Diencephalon (tissue), 1 donor: ENCODE data around the gene PAGE2B. TPM values are rescaled to one million over a fixed set of nuclear protein-coding genes. Genes with fewer than 3 reads are reported as not detected.

ENCODE experiments used
- total RNA-seq: library from RNA; depleted of rRNA; stranded (reverse); fragments of >200 nt; gene quantifications from one replicate; pipeline ENCODE4 v1.2.3, GENCODE V29; 2014

The PAGE2B gene
- total RNA-seq, result not detected

GRCh38 chrX:55074851-55075467 is at the start of gene PAGE2B:
Gene PAGE2B, plus strand, starts transcription at chrX:55075030. Its CDS starts 1,012 bp downstream, at chrX:55076042.

GRCh38 chrX:55030271-55031205 is 44.3 kb upstream of the PAGE2B start, which contains the start of gene ALAS2:
Gene ALAS2, minus strand, starts transcription at chrX:55030977. Its CDS starts 4,977 bp downstream, at chrX:55026000.

GRCh38 chrX:55088795-55089489 is 14.1 kb downstream of the PAGE2B start, which contains the start of gene PAGE2:
Gene PAGE2, plus strand, starts transcription at chrX:55089018. Its CDS starts 1,003 bp downstream, at chrX:55090021.

Other genes with a start within 250 kb of the PAGE2B start
- gene TRO, start 154.2 kb upstream of the PAGE2B start, total RNA-seq, result 126 TPM
- 0.23 TPM for gene PFKFB1, start 80.8 kb upstream of the PAGE2B start, total RNA-seq
- 3.2 TPM for gene APEX2, start 74.7 kb upstream of the PAGE2B start, total RNA-seq
- gene ALAS2, start 44.1 kb upstream of the PAGE2B start, total RNA-seq, result 60.7 TPM
- gene PAGE2, start 14.0 kb downstream of the PAGE2B start, total RNA-seq, result not detected
- gene PAGE5, start 145.3 kb downstream of the PAGE2B start, total RNA-seq, result not detected
- gene PAGE3, start 189.9 kb downstream of the PAGE2B start, total RNA-seq, result not detected